GM21786 (cell line): ENCODE results near the gene DPPA3.
A peak's percentile ranks its signal among the peaks of the same experiment; 100 is the strongest.
"Not testable (repeated sequence)": the region's sequence is repeated elsewhere in the genome, so short reads cannot be mapped to it uniquely, and the experiment has no call there.

ENCODE experiments used
- ATAC-seq: cut with Tn5 transposase; IDR thresholded peaks from one replicate; pipeline ENCODE4 v1.9.1; 2021; ENCODE audit not compliant: unreplicated experiment

DPPA3 gene

DNA sequence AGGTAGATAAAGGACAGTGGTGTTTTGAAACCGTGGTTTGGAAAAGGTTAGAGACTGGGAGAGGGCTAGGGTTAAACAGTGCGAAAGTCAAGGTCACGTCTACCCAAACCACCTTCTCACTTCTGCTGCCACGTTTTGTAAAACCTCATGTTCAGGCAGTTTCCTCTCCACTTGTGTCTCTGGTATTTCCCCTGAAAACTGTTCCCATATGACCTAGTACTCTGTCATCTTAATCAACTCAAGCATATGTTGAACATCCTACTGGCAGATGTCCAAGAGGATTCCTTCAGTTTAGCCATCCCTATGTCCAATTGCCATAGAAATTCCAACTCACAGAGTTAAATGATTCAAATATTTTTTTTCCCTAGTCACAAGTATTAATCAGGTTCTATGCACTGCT lies 18.5 kb downstream of the DPPA3 start:
- no peak for ATAC-seq

DNA sequence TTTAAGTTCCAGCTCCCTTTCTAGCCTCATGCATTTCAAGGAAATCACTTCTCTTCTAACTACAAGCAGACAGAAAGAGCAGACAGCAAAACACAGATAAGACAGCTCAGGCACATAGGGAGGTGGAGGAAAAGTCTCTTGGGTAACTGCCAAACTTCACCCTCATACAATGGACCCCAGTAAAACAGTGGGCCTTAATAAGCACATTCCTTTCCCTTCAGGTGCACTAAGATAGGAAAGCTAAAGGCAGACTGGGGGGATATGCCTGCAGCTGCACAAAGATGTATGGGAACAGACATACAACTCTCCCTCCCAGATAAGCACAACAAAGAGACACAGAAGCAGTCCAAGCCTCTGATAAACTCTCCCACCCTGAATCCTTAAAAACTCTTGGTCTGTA lies 19.8 kb downstream of the DPPA3 start:
- not testable (repeated sequence) for ATAC-seq

DNA sequence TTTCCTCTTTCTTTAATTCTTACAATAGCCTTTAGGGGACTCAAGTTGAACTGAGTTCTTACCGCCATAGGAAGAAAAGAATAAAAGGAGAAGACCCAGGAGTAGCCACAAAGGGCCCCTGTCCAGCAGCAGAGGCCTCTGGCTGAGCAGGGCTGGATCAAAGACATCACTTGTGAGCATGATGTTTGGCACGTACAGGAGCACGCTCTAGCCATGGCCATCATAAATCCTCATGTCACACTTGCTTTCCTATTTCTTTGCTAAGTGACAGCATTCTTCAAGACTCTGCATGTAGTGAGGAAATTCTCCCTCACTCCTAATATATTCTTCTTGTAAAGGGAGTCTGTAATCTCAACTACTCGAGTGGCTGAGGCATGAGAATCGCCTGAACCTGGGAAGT lies 20.3 kb downstream of the DPPA3 start:
- no peak for ATAC-seq

DNA sequence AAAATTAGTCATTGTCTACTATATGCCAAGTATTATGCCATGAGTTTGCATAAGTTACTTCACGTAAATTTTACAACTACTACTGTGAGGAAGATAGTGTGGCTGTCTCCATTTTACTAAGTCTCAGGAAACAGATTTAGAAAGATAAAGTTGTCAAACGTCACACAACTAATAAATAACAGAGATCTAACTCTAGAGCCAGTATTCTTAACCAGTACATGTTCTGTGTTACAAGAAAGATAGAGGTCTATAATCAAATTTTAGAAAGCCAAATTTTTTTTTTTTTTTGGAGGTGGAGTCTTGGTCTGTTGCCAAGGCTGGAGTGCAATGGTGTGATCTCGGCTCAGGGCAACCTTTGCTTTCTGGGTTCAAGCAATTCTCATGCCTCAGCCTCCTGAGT lies 21.8 kb downstream of the DPPA3 start:
- ATAC-seq = no peak

DNA sequence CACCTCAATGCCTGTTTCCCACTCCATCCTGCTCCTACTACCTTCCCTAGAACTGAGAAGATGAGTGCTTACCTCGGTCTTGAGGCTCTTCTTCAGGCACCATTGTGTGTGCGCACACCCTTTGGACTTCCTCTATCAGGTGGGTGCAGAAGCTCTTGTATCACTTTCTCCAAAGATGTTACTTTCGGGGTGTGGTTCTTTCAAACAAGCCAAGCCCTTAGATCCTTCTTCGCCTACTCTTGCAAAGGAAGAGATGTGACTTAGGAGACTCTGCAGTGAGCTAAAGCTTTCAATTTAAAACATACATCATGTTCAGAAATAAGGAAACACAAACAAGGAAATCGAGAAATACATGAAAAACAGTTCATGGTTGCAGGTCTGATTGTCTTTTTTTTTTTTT lies 36.0 kb downstream of the DPPA3 start, which contains the start of gene CLEC4C:
Gene CLEC4C, minus strand, starts transcription at position 130 of the 400 bp plus-strand sequence. Its CDS starts 27 bp downstream, at position 103.
- no peak for ATAC-seq

DNA sequence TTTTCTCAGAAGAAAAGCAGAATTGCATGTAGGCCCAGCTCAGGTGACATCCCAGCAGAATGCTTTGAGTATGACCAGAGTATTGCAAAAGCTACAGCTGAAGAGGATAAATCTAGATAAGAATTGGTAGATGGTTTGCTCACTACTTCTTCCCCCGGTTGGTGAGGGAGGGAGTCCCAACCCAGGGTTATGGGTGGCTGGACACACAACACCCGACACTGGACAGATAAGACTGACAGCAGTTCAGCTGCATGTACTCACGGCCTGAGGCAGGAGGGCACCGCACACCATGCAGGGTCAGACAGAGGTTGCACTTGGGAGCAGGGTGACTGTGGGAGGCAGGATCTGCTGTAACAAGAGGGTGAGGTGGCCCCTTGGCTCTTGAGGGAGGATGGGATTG lies 37.6 kb downstream of the DPPA3 start:
- no peak for ATAC-seq

DNA sequence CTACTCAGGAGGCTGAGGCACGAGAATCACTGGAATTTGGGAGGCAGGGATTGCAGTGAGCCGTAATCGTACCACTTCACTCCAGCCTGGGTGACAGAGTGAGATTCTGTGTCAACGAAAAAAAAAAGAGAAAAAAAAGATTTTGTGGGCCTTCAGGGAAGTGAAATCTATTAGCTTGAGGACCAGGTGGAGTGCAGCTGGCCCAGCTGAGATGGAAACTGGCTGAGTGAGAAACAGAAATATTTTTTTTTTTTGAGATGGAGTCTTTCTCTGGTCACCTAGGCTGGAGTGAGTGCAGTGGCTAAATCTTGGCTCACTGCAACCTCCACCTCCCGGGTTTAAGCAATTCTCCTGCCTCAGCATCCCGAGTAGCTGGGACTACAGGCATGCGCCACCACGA lies 38.2 kb downstream of the DPPA3 start:
- peak; percentile 56 for ATAC-seq

DNA sequence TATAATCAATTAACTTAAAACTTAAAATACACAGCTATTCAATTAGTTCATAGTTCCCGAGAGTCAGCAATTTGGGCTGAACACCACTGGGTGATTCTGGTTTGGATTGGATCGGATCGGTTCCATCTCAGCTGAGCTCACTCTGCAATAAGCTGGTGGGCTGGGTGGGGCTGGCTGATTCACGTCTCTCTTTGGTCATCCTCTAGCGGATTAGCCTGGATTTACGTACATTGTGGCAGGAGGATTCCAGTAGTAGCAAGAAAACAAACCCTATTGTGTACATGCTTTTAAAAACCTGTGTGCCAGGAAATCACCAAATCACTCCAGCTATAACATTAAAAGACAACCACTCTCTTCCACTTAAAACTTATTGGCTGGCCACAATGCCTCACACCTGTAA lies 39.1 kb downstream of the DPPA3 start:
- no peak for ATAC-seq

DNA sequence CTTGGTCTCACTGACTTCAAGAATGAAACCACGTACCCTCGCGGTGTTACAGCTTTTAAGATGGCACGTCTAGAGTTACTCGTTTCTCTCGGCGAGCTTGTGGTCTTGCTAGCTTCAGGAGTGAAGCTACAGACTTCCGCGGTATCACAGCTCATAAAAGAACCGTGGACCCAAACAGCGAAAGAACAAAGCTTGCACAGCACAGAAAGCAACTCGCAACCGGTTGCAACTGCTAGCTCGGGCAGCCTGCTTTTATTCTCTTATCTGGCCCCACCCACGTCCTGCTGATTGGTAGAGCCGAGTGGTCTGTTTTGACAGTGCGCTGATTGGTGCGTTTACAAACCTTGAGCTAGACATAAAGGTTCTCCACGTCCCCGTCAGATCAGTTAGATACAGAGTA lies 40.2 kb downstream of the DPPA3 start:
- no peak for ATAC-seq

DNA sequence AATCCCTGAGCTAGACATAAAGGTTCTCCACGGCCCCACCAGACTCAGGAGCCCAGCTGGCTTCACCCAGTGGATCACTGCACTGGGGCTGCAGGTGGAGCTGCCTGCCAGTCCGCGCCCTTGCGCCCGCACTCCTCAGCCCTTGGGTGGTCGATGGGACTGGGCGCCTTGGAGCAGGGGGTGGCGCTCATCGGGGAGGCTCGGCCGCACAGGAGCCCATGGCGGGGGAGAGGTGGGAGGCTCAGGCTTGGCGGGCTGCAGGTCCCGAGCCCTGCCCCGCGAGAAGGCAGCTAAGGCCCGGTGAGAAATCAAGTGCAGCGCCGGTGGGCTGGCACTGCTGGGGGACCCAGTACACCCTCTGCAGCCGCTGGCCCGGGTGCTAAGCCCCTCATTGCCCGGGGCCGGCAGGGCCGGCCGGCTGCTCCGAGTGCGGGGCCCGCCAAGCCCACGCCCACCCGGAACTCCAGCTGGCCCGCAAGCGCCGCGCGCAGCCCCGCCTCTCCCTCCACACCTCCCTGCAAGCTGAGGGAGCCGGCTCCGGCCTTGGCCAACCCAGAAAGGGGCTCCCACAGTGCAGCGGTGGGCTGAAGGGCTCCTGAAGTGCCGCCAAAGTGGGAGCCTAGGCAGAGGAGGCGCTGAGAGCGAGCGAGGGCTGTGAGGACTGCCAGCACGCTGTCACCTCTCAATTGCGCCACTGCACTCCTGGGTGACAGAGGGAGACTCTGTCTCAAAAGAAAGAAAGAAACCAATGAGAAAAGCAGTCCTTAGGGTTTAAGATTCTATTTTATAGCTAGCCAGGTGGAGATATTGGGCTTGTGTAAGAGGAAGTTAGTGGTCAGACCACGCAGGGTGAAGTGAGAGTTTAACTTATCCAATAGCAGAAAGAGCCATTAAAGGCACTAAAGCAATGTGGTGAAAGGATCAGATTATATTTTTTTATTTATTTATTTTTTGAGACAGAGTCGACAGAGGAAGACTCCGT lies 41.0 kb downstream of the DPPA3 start:
- ATAC-seq = not testable (repeated sequence)

DNA sequence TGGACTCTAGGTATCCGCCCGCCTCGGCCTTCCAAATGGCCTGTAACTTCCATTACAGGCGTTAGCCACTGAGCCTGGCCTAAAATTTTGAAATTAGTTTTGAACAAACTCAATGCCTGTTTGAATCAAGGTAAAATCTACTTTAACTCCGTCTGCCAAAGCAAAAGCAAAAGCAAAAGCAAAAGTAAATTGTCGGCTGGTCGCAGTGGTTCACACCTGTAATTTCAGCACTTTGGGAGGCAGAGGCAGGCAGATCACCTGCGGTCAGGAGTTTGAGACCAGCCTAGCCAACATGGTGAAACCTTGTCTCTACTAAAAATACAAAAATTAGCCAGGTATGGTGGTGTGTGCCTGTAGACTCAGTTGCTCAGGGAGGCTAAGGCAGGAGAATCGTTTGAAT lies 44.4 kb downstream of the DPPA3 start:
- ATAC-seq = not testable (repeated sequence)

DNA sequence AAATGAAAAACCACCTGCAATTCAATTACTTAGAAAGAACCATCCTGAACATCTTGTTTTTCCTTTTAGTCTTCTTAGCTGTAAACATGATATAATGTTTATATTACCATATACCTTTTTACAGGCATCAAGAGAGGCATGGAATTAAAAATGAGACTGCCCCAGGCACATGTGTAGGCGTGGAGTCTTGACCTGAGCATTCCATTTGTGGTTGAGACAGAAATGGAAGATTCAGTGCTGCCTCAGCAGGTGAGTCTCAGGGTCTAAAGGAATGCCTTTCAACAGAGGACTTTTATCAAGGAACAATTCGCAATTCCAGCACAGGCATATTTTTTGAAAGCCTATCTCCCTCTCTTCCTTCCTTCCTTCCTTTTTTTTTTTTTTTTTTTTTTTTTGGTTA lies 45.8 kb downstream of the DPPA3 start:
- ATAC-seq = no peak

DNA sequence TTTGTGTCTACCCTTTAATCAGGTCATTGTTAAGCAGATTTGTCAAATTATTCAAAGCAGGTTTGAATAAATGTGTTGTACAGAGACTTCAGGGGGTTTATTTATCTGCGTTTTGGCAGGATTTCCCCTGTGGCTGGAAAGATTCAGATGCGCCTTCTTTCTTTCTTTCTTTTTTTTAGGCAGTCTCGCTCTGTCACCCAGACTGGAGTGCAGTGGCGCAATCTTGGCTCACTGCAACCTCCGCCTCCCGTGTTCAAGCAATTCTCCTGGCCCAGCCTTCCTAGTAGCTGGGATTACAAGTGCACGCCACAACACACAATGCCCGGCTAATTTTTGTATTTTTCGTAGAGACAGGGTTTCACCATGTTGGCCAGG lies 47.5 kb downstream of the DPPA3 start:
- no peak for ATAC-seq
